DOHH2 (cell line): ENCODE data around the gene TULP4.

ENCODE experiments used
- CTCF ChIP-seq: fragments of 200-600 bp; sonication (generic); IDR thresholded peaks from one replicate; pipeline ENCODE4 v1.5.1; 2014; ENCODE audit warnings: antibody characterized with exemption, mild to moderate bottlenecking, low read depth, low read length; ENCODE audit not compliant: poor library complexity, severe bottlenecking
- EZH2phosphoT487 ChIP-seq: fragments of 200-600 bp; sonication (generic); IDR thresholded peaks from 2 replicates; pipeline ENCODE4 v1.6.1; 2017; ENCODE audit warnings: borderline replicate concordance, mild to moderate bottlenecking, antibody characterized with exemption, low read length, moderate library complexity, mixed read lengths

GRCh38 chr6:158445426-158446085, 133.3 kb downstream of the TULP4 start:
- TF ChIP-seq CTCF (no peak), EZH2phosphoT487 (no peak)
